ENCODE measurements around the gene NRSN1.
"Not testable (repeated sequence)": the region's sequence is repeated elsewhere in the genome, so short reads cannot be mapped to it uniquely, and the experiment has no call there.

The NRSN1 gene

DNA sequence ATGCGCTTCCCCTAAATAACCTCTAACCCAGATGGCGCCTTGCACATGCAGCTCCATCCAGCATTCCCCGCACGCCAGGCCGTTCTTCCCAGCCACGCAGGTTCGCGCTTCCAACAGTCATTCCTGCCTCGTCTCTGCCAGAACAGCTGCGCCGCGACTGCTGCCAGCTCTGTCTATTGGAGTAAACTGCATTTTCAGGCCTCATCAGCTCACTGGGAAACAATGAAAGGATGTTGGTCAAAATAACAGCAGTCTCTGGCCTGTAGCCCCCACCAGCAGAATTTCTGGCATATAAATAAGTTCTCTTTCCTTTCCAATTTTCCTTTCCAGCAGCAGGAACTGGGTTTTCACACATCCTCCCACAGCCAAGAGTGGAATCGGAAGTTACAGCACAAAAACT, 14.6 kb downstream of the NRSN1 start:
- no peak for DNase-seq (ENCODE audit: low read depth in 2 of 2)

DNA sequence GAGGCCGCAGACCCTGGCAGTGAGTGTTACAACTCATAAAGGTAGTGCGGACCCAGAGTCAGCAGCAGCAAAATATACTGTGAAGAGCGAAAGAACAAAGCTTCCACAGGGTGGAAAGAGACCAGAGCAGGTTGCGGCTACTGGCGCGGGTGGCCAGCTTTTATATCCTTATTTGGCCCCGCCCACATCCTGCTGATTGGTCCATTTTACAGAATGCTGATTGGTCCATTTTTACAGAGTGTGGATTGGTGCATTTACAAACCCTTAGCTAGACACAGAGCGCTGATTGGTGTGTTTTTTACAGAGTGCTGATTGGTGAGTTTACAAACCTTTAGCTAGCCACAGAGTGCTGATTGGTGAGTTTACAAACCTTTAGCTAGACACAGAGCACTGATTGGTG, 16.7 kb downstream of the NRSN1 start:
- DNase-seq (ENCODE audit: low read depth in 2 of 2) = not testable (repeated sequence)

DNA sequence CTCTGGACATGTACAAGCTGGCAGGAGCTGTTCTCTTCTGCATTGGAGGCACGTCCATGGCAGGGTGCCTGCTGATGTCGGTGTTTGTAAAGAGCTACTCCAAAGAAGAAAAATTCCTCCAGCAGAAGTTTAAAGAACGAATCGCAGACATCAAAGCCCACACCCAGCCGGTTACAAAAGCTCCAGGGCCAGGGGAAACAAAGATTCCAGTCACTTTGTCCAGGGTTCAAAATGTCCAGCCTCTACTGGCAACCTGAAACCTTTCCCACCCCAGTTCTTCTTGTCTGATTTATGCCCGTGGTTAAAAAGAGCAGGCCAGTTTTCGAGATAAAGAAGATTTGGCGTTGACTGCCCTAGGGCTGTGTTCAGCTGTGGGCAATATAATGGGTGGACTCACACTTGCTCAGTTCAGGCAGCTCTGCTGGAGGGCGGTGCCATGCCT, 19.7 kb downstream of the NRSN1 start:
- no peak for DNase-seq (ENCODE audit: low read depth in 2 of 2)

DNA sequence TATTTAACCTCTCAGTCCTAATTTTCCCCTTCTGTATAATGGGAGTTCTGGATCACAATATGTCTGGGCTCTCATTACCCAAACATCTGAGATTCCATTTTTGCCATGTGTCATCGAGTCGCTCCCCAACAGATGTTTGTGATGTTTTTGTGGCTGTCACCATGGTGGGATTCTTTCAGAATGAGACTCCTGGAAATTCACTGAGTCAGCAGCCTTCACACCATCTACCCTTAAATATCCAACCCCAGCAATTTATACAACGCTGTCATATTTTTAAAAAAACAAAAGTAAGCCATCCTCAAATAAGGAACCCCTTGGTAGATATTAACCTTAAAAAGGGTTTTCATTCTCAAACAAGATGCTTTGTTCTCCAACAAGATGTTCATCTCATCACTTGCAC, 20.9 kb downstream of the NRSN1 start:
- no peak for DNase-seq (ENCODE audit: low read depth in 2 of 2)

DNA sequence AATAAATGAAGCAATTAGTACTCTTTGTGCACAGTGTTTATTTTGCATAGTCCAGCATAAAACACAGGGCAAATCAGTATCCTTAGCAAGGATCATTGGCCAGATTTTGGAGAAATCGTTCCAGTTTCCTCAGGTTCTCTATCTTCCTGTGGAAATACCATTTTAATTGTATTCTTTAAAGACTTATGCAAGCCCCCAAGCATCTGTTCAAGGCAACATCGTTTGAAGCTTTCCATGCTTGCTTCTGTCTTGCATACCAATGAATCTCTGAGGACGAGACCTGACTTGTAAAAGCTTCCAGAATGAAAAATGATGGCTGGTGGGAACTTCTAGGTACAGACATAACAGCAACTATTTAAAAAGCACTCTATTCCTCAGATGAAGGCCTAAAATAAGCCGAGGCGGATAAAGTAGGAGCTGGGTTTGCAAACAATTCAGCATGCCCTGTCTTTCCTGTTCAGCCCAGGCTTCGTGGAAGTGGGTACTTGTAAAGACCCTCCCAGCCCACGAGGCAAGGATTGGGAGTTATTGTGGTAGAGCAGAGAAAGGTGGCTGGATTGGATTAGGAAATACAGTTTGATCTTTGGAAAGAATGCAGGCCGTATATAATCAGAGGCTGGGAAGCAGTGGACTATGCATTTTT, 21.6 kb downstream of the NRSN1 start:
- no peak for DNase-seq (ENCODE audit: low read depth in 2 of 2)

DNA sequence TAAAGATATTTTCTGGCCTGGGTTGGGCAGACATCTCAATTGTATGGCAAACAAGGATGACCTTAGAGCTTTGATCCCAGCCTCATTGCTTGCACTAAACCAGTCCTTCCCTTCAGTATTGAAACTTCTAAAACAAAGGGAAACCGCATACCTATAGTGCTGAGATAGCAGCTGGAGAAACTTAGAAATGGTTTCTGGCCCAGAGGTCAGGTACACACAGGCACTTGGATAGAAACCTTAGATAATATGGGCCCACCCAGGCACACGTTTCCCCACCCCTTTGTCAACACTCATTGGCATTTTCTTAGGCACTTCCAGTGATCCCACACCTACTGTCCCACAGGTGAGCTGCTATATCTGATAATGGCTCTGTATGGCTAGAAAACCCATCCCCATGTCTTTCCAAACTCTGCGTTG, 22.1 kb downstream of the NRSN1 start:
- DNase-seq (ENCODE audit: low read depth in 2 of 2) = no peak

DNA sequence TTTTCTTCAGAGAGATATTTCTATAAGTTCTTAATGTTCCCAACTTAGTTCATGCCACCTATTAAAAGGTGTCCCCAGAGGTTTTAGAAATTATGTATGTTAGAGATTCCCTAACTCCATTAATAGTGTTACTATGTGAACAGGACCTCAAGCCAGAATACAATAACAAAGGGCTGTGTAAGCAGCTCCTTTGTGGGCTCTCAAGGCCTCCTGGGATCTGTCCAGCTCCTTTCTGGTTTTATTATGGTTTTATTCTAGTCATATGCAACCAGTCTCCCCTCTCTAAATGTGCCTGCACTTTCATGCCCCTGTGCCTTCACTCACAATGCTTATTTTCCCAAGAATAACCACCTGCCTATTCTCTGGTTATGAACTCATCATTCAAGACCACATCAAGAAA, 22.7 kb downstream of the NRSN1 start:
- DNase-seq (ENCODE audit: low read depth in 2 of 2) = no peak

DNA sequence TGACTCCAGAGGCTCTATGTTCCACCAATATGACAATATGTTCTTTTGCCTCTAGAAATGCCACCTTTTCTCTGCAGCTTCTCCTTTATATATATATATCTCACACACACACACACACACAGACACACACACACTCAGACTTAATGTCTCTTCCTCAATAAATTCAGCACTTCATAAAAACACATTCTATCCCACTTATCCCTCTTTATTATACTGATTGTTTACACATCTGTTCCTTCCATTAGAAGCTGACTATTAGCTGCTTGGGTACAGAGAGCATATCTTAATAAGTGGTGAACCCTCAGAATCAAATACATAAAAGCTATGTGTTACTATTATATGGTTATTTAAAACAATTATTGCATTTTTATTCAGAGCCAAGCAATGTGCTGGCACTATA, 23.3 kb downstream of the NRSN1 start:
- no peak for DNase-seq (ENCODE audit: low read depth in 2 of 2)

DNA sequence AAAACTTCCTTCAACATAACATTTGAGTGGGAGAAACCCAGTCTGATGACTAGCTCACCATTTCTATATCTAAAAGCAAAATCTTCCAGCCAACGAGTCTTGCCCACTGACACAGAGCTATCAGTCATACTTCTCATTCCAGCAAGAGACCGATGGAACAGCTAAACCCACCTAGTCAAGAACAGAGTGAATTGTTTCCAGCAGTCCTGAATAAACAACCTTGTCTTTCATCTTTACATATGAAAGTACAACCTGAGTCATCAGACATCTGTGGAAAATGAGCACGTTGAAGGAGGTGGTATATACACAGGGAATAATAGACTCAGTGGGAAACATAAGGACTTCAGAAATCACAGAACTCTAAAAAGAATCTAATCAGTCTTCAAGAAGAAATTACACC, 23.8 kb downstream of the NRSN1 start:
- no peak for DNase-seq (ENCODE audit: low read depth in 2 of 2)

DNA sequence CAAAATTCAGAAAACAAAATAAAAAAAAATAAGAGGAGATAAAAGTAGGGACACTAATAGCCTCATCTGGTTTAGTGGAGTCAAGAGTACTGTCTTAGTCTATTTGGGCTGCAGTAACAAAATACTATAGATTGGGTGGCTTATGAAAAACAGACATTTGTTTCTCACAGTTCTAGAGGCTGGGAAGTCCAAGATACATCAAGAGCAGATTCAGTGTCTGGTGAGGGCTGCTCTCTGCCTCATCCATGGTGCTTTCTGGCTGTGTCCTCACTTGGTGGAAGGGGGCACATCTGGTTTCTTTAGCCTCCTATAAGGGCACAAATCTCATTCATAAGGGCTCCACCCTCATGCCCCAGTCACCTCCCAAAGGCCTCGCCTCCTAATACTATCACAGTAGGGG, 26.0 kb downstream of the NRSN1 start:
- no peak for DNase-seq (ENCODE audit: low read depth in 2 of 2)

DNA sequence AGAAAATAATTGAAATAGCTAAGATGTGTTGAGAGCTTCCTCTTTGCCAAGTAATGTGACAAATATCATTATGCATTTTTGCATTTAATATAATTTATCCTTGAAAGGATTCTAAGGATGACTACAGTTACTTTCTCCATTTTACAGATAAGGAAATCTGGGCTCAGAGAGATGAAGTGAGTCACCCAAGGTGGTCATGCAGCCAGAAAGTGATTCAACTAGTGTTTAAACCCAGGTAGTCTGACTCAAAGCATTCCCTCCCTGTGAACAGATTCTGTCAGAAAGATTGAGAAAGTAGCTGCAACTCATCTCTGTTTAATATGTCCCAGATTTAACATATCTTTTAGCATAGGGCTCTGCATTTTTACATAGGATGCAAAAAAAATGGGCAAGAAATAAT, 28.1 kb downstream of the NRSN1 start:
- no peak for DNase-seq (ENCODE audit: low read depth in 2 of 2)

DNA sequence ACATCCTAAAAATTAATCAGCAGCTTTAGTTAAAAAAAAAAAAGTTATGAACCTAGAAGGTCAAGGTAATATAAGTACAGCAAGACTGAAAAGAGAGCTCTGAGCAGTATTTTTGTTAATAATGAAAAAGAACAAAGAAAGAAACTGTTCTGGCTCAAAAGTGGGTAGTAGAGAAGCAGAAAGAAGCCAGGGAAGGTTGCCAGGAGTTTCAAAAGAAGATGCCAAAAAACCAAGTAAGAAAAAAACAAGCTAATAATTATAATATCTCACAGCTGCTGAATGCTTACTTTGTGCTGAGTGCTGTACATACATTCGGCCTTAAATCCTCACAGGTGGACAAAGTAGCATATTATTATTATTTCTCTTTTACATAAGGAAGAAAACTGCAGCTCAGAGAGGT, 31.9 kb downstream of the NRSN1 start:
- no peak for DNase-seq (ENCODE audit: low read depth in 2 of 2)

DNA sequence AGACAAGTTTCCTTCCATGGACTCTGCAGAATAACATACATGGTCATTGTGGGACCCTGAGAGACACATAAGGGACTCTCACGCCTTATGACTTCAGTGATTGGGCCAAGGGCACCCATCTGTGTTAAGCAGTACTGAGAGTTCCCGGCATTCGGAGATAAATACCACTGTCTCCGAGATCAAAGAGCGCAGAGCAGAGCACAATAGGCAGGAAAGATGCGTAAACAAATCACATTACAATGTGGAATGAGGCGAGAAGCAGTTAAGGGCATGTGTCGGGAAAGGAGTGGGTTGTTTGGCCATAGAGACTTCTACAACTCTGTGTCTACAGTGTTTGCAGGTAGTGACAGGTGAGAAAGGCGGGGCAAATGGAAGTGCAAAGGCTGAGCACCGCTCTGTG, 57.6 kb downstream of the NRSN1 start:
- no peak for DNase-seq (ENCODE audit: low read depth in 2 of 2)

DNA sequence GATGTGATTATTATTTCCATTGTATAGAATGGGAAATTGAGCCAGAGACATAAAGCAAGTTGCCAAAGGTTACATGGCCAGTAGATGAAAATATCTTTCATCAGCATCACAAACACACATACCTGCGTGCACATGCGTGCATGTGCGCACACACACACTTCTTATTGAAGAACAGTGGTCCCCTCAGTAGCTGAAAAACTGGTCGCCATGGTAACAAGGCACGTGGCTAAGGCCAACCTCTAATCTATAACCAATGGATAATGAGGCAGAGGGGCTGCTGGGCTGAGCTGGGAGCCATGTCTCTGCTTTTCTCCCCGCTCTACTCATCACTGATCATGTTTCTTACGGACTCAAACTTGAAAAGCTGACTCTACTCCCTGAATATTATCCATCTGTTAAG, 60.3 kb downstream of the NRSN1 start:
- DNase-seq (ENCODE audit: low read depth in 2 of 2) = no peak

DNA sequence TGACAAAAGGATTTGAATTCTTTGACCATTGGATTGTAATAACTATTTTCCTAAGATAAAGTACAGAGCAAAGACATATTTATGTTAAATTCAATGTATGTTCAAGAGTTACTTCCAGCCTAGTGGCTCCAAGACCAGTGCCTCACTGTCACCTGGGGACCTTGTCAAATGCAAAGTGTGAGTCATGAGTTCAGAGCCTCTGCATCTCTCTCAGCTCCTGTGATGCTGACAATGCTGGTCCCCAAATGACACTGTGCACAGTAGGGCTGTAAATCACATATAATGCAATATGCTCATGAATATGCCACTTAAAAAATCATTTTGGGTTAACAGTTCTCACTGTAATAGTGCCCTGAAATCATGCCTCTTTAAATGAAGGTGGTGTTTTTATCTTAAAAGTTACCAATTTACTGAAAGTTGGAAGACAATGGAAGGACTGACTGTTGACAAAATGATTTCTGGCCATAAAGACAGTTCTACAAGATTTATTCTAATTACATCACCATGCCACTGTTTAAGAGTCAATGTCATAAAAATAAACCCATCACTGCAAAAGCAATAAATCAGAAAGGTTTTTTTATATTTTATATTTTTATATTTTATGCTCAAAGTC, 62.1 kb downstream of the NRSN1 start:
- DNase-seq (ENCODE audit: low read depth in 2 of 2) = no peak

DNA sequence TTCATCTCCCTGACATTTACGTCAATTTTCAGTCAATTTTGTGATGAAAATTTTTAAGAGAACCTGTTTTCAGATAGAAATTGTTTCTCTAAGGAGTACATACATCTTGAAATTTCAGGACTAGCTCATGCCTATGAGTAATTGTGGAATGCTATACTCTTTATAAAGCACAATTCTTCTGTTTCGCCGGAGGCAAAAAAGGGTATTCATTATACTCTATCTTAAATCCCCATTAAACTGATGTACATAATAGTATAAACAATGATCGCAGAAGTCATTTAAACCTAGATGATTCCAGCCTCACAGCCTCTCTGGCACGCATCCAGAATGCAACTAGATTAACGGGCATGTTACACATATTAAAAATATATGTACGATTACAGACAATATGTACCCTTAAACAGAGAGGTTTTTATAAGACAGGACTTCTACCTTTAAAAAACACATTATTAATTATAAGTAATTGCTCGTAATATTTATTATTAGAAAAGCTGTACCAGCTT, 62.6 kb downstream of the NRSN1 start:
- no peak for DNase-seq (ENCODE audit: low read depth in 2 of 2)

DNA sequence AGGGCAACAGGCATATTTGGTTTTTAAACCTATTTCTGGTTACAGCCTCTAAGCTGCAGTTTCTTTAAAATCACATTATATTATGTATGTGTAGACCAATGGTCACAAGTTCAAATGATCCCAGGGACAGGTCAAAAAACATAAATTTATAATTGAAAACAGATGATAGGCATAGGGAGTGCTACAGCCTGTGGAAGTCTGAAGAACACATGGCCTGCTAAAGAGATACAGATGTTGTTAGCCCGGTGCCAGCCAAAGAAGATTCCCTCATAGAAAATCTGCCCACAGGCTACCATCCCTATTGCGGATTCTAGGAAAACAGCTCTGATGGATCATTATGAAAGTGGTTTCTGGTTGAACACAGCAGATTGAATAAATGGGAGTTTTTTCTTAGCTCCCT, 65.3 kb downstream of the NRSN1 start:
- DNase-seq (ENCODE audit: low read depth in 2 of 2) = no peak

DNA sequence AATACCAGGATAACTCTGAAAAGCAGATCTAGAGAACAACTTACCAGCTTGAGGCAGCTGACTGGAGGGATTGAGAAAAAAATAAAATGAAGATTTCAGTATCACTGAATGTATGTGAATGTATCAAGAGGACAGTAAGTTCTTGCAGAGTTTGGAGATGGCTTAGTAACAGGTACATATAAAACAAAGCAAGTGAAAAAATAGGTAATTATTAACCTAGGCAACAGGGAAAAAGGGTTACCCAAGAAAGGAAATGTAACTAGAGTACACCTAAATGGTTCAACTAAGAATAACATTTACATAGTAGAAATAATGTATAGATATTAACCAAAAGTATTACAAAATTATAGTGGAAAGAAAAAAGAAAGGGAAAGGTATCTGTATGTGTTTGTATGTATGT, 67.3 kb downstream of the NRSN1 start:
- no peak for DNase-seq (ENCODE audit: low read depth in 2 of 2)

DNA sequence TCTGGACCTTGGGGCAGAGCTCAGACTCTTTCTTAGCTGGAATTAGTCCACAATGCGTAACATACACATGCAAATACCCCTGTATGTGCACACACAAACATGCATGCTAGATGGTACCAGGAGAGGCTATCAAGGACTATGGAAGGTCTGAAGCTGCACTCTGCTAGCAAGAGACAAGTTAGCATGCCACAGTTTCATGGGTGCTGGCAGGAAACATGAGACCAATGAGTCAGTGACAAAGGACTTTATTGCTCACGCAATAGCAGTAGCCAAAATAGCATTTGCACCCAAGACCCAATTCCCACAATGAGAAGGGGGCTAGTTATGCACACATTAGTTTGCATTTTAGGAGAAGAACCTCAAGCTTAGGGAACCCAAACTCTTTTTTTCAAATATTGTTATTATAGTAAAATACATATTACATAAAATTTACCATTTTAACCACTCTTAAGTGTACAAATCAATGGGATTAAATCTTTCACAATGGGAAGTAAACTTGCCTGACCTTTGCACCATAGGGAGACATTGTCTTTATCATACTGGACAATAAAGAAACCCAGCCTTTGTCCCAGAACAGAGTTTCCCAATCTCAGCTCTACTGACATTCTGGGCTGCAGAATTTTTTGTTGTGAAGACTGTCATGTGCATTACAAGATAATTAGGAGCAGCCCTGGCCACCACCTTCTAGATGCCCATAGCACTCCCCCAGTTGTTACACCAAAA, 69.1 kb downstream of the NRSN1 start:
- DNase-seq (ENCODE audit: low read depth in 2 of 2) = no peak

DNA sequence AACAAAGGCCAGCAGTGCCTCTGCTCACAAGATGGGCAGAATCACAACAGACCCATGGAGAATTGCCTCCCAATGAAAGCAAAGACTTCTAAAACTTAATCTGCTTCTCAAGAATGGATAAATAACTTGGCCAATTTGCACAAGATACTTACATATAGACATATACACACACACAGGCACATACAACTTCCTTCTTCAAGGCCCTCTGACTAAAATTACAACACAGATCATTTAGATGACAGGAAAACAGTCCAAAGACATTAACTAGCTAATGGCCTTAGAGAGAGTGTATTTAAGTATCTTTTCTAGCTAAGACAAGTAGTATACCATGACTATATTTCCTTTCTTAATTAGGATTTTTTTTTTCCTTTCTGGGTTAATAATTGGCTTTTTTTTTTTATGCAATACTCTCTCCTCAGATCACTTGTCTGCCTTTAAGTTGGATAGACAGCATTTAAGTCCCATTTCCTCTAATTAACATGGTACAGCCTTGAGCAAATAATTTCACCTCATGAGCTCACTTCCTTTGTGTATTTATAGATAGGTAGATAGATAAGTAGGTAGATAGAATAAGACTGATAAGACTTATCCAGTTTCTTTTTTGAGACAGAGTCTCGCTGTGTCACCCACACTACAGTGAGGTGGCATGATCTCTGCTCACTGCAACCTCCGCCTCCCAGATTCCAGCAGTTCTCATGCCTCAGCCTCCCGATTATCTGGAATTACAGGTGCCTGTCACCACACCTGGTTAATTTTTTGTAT, 70.0 kb downstream of the NRSN1 start:
- DNase-seq (ENCODE audit: low read depth in 2 of 2) = no peak

All from stimulated activated CD8-positive, alpha-beta memory T cell treated with anti-CD3 and anti-CD28 coated beads, Interleukin-2, amount 100 ng/mL, for 48 hours (primary cell).